GM13977 (cell line): Measurements from ENCODE around the gene SLC41A2.
"Not testable (repeated sequence)": the region's sequence is repeated elsewhere in the genome, so short reads cannot be mapped to it uniquely, and the experiment has no call there.

Source experiments
- DNase-seq: peaks from one replicate; pipeline ENCODE4 v3.0.0; 2012; ENCODE audit warnings: low spot score
- CTCF ChIP-seq: IDR thresholded peaks from 2 replicates; pipeline ENCODE4 v1.5.1; 2012; ENCODE audit warnings: mild to moderate bottlenecking, control low read depth; ENCODE audit not compliant: insufficient read depth; ENCODE audit errors: extremely low read depth, missing control alignments
- in situ Hi-C: fragments of 300-500 bp; cut with MboI; formaldehyde crosslinking; loops from one replicate; pipeline ENCODE4 v1.12.0; 2022; ENCODE audit warnings: low sequenced_read_pairs, low pct_unique_long_range_greater_than_20kb, mixed read lengths, inconsistent platforms; ENCODE audit not compliant: unreplicated experiment

SLC41A2 gene

DNA sequence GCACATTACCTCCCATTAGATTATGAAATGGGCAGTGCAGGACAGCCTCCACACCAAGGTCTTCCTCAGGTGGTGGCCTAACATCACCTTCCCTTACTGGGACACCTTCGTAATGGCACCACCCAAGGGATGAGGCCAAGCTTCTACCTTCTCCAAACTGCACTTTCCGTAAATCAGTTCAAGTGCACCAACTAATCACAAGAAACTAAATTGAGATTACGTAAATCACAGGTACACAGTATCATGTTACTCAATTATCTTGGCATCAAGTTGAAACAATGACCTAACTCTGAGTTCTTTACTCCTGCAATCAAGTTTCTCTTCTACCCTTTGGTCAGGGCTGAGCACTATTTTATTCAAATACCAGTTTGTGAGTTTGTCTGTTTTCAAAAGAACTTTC, 13.8 kb downstream of the SLC41A2 start:
- TF ChIP-seq CTCF, result no peak
- in situ Hi-C loops, result no loop called here
- DNase-seq, result no peak

GRCh38 chr12:104943401-104943800, 14.7 kb downstream of the SLC41A2 start:
- DNase-seq, in situ Hi-C loops: not testable (repeated sequence)

- no peak for DNase-seq
- in situ Hi-C loops, result no loop called here
- TF ChIP-seq CTCF, result no peak
Observed at GRCh38 chr12:104942075-104942474, 16.0 kb downstream of the SLC41A2 start.

DNA sequence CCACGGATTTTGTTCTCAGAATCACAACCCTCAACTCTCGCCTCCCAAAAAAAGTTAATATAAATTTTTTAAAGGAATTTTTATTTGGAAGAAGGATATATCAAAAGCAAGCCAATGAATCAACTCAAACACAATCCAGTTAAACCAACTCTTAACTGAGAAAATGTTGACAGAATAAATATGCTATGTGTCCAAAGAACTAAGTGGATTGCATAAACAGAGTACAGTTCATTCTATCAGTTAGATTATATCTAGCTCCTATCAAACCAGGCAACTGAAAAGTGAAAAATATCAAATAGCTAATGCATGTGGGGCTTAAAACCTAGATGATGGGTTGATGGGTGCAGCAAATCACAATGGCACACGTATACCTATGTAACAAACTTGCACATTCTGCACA, 16.6 kb downstream of the SLC41A2 start:
- TF ChIP-seq CTCF, result no peak
- in situ Hi-C loops, result no loop called here
- DNase-seq, result no peak

GRCh38 chr12:104939089-104939488, 19.0 kb downstream of the SLC41A2 start:
- DNase-seq, result no peak
- in situ Hi-C loops, result no loop called here
- no peak for TF ChIP-seq CTCF

DNA sequence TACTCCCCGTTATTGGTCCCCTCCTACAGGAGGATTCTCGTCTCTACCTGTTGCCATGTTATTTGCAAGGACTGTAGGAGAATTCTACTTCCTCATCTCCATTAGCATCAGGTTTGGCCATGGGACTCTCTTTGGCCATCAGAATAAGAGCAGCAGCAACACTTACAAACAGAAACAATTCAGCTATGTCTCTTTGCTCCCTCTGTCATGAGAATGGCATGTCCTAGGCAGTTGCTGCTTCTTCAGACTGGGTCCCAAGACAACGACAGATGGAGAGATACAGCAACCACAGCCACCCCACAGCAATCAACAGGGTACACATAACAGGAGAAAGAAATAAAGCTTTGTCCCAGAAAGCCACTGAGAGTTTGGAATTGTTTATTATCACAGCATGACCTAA, 19.7 kb downstream of the SLC41A2 start:
- TF ChIP-seq CTCF, result no peak
- DNase-seq, result no peak
- in situ Hi-C loops, result no loop called here

DNA sequence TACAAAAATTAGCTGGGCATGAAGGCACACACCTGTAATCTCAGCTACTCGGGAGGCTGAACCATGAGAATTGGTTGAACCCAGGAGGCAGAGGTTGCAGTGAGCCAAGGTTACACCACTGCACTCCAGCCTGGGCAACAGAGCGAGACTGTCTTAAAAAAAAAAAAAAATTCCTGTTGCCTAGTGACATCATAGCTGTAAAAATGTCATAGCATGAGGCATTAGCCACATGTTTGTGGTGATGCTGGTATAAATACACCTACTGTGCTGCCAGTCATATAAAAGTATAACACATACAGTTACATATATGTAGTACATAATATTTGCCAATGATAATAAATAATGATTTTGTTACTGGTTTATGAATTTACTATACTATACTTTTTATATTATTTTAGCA, 22.2 kb downstream of the SLC41A2 start:
- no peak for TF ChIP-seq CTCF
- DNase-seq, result no peak
- in situ Hi-C loops, result no loop called here
